Stimulated activated CD4-positive, alpha-beta T cell treated with anti-CD3 and anti-CD28 coated beads, Interleukin-4, amount 100 ng/mL, for 1 hour (primary cell): ENCODE results near the gene PPP2R1B.

Experiments
- DNase-seq: peaks from one replicate; pipeline ENCODE4 v3.0.0-alpha.2; 2020

The PPP2R1B gene

DNA sequence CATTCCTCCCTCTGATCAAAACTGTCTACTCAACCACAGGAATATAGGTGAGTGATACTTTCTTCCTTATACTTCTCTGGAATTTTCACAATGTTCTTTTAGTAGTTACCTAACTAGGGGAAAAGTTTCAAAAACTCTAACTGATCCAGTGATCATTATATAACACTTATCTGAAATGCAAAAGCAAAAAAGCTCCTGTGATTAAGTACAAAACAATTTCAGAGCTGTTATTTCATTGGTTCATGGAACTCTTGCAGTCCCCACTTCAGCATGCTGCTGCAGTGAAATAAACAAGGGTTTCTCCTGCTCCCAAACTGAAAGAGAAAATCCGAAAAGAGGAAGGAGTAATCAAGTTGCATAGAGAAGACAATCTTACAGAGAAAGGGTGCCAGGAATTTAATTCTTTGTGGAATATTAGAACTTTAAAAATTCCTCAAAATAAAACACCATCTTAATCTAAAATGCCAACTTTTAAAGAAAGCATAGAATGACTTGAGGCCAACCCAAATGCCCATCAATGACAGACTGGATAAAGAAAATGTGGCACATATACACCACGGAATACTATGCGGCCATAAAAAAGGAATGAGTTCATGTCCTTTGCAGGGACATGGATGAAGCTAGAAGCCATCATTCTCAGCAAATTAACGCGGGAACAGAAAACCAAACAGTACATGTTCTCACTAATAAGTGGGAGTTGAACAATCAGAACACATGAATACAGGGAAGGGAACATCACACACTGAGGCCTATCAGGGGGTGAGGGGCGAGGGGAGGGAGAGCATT is 20.3 kb downstream of the PPP2R1B start:
- DNase-seq: no peak

DNA sequence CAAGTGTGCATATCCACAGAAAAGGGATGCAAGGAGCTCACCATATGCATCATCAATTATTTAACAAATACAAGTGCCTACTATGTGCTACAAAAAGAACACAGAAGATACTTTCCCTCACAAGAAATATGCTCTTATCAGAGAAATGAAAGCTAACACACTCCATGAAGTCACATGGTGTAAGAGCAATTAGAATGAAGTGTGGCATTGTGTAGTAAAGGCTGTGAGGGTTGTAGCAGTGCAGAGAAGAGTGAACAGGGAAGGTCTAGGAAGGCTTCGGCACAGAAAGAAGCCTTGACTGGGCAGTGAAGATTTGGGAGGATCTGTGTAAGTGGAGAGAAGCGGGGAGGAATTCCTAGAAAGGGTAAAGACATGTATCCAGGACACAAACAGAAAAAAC is 22.5 kb downstream of the PPP2R1B start:
- no peak for DNase-seq

DNA sequence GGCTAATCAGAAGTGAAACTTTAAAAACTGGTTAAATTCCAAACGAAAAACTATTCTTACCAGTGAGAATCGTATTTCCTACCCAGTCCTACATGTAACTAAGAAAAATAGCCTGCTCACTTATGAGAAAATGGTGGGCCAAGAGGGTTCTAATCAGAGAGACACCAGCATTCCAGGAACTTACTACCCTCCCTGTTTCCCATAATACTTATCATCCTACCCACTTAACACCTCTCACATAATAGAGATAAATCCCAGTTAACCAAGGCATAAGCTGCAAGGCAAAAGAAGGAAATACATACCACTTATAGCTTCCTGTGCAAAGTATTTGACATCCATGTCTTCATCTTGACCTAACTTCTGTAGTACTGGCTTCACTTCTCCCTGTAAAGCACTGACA is 24.4 kb downstream of the PPP2R1B start:
- no peak for DNase-seq

DNA sequence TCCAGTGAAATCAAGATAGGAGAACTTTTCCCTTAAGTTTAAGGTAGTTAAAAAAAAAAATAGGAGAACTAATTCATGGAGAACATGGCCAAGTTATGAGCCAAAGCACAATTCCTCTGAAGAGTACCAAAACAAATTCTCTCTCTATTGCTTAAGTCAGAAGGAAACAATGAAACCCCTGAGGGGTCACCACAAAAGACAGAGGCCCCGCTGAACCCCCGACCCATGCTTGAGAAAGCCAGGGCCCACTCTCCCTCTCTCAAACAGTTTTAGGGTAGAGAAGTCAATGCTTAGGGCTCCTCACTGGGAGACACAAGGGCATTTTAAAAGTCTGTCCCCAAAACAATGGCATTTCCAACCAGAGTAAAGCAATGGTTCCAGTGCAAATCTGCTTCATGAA is 26.9 kb downstream of the PPP2R1B start:
- DNase-seq: no peak

DNA sequence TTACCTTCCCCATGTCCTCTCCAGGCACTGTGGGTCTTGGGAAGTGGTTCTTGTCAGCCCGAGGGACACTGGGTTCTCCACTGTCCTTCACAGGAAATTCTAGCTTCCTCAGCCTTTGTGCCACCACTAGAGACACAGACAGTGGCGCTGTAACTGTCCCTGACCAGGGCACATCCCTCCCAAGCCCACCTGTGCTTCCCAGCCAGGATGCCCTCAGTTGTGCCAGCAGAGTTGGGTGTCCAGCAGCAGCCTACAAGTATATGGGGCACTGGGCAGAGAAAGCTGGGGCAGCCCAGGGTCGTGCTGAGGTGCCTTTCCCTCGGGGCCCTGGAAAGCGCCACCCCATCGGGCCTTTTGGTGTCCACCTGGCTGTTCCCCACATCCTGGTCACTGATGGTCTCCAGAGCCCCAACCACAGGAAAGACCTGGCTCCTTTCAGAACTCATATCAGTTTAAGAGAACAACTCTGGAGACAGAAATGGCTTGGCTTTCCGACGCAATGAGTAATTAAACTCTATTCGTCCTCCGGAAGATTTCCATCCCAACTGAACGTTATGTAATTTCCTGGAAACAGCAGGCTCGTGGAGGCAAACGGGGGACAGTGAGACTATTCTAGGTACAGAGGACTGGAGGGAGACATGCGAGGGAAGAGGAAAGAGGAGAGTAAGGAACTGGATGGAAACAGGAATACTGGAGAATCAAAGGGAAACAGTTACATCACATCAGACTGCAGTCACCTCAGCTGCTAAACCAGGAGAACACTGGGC is 28.6 kb downstream of the PPP2R1B start:
- DNase-seq: no peak

DNA sequence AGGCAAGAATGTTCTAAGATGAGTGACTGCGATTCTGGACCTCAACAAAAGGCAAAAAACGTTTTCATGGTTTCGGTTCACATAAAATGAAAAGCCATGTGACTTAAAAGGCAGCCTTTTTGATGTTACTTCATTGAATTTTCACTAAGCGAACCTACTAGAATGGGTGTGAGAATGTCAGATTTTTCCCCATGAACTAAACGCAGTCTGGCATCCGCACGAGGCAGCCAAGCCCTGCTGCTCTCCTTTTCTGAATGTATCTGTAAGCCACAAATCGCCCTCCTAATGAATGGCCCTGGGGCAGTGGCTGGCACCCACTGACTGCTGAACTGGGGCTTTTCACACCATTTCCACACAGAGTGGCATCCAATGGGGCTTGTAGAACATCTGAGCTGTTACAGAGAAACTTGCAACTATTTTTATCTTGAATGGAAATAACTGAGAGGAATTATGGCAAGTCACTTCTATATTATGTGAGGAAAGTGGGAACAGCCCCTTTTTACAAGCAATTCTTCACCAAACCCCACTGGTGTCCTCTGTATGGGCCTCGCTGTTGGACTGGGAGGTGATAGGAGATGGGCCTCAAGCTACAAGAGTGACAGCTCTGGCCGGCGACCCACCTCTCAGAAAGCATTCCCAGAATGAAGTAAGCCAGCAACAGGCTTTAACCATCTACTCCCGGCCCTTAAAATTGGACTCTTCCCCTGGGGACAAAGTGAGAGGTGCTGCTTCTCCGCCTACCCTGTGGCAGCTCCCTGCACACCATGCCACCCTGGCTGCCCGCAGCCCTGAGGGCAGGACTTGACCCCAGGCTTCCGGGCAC is 29.4 kb downstream of the PPP2R1B start:
- DNase-seq: no peak

DNA sequence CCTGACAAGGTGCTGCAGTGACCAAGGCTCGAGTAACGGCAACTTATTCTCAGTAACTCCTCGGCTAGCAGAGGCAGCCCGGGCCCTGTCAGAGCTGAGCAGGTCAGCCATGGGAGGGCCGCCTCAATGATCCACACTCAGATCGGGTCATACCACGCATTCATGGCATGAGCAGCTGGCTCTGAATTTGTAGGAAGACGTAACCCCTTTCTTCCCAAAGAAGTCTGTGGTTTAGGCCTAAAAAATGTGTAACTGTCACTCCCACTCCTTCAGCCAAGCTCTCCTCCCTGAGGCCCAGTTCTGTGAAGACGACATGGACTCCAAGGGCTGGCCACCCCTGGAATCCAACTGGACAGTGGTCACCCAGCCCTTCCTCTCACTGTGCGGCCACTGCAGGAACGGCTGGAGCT is 30.0 kb downstream of the PPP2R1B start:
- no peak for DNase-seq

DNA sequence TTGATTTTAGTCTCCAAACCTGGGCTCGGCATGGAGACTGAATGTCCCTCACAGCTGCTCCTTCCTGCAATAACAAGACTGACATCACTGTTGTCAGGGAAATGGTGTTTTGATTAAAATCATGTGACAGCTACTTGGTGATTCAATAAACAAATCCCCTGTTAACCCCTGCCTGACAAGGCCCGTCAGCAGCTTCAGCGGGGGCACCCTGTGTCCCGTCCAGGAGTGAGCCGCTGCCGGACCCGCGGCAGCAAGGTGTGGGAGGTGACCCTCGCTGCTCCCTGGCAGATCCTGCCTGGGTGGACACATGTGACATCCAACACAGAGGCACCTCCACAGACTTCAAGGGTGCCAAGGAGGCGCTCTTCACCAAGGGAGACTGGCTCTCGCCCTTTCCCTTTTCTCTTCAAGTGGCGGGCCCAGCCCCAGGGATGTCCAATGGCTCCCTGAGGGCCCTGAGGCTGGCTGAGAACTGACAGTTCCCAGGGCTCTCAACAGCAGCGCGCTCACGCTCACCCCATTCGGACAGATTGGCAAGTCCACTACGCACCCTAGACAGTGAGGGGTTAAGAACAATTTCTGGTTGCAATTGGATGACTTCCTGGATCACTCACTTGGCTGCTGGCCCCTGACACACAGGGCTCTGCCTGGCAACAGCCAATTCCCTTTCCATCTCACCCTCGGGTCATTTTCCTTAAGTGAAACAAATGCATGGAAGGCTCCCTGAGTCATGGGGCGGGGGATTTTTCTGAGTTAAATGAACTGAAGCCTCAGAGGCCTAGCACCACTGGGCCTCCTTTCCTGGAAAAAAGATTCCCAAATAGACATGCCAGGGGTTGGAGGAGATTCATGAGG is 30.7 kb downstream of the PPP2R1B start:
- DNase-seq: no peak

DNA sequence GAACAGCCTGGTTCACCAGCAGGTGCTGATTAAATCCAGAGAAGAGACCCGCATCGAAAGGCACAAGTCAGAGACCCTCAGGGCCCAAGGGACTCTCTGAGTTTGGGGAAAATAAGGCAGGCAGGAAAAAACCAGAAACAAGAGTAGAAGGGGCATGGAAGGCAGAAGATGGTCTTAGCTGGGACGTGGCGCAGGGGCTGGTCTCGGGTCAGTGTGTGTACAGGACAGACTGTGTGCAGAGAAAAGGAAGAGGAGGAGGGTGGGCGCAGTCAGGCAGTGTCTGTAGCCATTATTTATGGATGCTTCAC is 31.3 kb downstream of the PPP2R1B start:
- no peak for DNase-seq

DNA sequence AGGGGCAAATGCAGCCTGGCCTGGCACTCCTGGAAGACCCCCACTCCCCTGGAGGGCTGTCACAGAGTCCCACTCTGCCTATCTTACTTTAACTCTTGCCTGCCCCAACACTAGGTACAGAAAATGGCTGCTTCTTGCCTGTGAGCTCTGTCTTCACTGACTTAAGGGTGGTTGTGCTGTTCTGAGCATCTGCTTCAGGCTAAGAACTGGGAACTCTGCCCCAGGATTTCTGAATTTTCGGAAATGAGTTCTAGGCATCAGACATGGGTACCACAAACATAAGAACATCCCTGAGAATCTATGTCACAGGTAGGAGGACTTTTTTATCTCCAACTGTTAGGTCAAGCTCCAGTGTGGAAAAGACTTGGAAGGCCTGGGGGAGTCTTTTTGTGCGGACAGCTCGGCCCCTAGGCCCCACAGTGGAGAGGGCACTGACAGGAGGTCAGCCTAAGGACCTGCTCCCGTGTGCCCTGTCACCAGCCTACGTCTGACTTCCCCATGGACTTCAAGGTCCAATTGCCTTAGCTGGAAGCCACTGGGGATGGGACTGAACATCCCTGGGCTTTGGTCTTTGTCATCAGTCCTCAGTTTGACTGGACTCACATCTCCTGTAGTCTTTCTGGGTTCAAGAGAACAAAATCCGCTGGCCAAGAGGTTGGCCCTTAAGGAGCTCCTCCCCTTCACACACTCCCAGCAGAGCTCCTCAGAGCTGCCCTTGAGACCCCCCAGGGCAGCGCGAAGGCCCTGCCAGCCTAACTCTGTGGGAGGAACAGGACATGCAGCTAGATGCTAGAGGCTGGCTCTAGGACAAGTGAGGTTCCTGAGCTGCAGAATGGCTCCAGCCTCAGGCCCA is 31.9 kb downstream of the PPP2R1B start:
- DNase-seq: no peak

DNA sequence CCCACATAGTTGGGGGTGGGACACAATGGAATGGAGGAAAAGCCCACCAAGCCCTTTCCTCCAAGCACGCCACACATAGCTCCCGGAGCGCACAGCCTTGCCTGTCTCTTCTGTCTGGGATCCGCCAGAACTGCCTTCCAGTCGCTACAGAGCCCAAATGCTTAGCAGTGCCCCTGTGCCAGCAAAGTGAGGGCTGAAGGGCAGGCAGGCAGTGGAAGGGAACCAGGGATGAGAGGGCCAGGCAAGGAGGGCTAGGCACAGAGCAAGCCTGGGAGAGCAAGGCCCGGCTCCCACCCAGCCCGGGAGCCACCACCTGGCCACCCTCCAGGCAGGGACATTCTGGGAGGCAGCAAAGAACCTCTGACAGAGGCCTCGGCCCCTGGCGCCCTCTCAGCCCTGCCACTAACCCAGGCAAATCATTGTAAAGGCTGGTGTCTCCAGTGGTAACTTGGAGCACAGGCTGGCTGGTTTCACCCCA is 32.5 kb downstream of the PPP2R1B start:
- DNase-seq: no peak

DNA sequence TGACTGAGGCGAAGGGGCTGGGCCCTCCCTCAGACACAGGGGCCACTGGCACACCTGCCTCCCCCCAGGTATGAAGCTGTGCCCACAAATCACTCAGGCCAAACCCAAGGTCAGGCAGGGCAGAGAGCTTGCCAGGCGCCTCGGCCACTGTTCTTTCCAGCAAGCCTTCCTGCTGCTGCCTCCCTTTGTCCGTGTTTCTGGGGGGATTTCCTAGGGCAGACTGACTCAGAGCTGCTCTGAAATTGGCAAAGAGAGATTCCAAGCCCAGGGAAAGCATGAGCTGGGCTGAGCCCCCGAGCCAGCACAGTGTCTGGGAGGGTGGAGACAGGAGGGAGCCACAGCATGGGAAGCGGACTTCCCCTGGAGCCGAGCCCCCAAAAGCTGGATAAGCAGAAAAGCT is 33.2 kb downstream of the PPP2R1B start:
- DNase-seq: no peak

DNA sequence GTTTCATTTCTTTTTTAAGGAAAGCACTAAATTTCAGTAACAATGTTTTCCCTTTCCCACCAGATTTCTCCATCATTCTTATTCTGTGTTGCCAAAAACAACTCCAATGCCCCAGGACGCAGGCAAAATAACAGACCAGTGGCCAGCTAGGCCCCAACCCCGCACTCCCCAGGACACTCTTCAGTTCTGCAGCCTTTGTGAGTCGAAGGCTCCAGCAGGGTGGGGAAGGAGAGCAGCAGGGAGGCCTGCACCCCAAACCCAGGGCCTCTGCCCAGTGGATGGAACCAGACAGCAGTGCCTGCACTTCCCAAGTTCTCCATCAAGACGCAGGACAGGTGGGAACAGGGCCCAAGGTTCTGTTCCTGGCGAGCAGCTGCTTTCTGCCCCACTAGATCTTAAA is 34.4 kb downstream of the PPP2R1B start:
- no peak for DNase-seq

DNA sequence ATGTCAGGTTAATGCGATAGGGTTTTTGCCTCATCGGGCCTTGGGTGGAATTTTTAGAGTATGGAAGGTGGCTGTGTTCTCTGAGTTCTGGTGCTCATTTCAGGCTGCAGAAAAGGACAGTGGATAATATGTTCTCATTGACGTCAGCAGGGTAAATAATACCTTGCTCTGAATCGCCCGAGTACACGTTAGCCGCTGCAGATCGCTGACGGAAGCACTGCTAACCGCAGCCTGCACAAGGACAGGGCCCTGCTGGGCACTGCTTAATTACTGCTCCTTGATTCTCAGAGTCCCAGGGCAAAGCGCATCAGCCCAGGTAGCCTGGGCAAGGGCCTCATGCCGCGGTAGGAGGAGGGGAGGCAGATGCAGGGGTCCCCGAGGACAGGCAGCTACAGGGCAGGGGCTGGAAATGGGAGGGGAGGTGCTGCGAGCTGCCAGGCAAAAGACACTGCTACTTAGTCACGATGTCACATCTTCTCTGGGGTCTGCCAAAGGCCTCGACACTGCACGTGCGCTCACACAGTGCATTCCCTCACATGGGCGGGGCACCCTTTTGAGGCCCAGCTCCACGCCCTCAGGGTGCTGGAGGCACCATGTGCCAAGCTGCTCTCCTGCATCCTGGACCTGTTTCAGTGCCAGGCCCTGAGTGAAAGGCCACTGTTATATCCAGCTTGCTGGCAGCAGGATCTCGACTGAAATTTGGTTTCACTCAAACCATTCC is 35.2 kb downstream of the PPP2R1B start:
- DNase-seq: no peak

DNA sequence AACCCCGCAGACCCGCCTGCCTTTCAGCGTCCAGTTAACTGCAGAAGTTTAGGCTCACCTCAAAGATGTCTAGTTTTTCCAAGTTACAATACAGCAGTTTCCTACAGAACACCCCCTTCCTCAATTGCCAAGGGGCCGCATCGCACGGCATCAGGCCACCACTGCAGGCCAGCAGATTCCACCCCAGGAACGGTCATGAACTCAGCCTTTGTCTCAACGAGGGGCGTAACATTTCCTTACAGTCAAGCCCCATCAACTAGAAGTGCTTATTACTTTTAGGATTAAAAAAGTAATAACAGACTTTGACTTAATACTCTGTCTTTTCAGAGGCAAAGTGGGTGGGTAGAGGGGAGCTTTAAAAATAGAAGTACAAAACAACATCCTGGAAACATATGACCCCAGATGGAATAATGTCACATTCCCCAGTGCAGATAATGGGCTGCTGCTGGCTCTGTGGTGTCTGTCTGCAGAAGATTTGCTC is 36.3 kb downstream of the PPP2R1B start:
- no peak for DNase-seq

DNA sequence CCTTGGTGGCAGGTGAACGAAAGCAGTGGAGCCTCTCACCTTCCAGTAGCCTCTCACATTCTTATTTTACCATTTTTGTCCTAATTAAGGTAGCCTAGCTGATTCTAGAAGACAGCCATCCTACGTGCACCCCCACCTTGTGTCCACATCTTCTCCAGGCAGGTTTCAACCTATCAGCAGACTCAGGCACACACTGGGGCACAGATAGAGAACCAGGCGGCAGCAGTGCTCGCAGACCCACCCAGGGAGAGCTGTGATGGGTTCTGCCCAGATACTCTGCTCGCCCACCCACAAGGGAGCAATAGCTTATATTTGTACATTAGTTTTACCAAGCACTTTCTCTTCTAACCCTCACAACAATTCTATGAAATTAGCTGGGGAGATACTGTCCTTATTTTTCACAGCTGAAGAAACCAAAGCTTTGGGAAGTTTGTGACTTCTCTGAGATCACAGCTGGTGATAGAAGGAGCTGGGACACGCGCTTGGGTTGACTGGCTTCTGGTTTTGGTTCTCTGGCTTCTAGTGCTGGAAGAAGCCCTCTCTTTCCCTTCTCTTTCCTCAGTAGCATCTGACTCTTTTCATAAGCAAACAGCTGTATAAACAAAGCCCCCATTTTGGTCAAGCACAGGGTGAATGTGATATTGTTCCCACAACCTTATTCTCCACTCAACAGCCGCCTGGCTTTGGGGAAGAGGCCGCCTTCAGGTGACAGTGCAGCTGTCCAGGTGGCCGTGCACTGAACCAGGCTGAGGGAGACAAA is 36.9 kb downstream of the PPP2R1B start:
- no peak for DNase-seq

DNA sequence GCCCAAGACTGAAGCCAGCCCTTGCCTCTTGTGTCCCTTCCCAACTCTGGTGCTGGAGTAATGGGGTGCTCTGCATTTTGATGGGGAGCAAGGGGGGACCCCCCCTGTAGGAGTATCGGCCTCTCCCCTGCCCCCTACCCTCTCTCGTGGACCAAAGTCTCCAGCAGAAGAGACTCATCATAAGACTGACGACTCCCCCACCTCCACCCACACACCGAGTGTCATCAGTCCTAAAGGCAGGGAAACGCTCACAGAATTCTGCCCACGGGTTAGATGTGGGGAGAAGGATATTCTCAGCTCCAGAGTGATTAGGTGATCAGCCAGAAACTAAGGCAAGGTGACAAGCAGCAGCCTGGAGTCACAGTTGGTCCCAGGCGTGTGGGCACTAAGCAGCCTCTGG is 38.8 kb downstream of the PPP2R1B start:
- no peak for DNase-seq

DNA sequence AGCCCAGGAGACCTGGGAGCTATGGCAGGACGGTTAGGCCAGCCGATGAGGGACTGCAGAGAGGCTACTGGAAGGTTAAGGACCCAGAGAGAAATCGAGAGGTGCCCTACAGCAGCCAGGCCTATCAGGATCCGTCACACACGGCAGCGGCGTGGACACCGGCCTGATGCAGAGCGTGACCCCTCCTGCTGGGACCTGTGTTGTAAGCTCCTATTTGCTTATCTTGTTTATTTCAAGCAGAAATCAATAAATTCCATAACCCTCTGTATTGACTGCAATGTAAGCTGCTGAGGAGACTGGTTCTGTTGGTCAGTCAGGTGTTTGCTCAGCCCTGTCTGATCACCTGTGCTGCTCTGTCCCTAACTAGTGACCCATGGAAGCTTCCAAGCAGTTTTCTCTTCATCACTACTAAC is 39.9 kb downstream of the PPP2R1B start:
- DNase-seq: no peak

DNA sequence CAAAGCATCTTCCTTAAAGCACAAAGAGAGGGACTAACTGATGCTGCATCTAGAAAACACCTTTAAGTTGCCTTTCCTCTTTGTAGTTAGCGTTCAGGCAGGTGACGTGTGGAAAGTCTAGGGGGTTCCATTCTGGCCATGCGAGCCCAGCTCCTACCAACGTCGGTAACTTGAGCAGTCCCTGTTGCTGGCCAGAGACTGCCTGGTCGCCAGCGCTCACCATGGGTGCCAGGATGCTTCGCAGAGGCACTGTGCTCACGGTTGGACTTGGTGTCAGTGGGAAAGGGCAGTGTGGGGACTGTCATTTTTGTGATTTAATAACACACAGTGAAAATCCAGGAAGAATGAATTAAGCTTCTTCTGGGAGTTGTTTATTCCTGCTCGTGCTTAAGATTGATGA is 40.6 kb downstream of the PPP2R1B start:
- DNase-seq: no peak

DNA sequence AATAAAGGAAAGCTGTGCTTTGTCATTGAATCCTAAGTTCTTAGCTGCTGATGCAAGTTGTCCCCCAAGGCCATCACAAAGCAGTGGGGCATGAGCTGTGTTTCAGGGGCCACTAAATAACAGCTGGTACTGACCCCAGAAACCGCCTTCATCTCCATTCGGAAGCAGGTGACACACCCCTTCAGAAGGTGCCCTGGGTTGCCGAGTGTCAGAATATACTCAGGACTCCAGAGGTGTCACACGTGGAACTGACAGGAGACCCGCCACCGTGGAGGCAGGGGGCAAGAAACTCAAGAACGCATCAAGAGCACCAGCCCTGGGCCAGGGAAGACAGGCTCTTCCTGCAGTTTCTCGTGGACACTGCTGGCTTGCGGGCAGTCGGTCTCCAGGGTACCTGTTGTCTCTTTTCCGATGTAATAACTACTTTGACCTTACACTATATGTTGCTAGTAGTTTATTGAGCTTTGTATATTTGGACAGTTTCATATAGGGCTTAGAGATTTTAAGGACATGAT is 41.5 kb downstream of the PPP2R1B start:
- no peak for DNase-seq
